ENCODE data around the gene NCAM2.
"Not testable (repeated sequence)": the region's sequence is repeated elsewhere in the genome, so short reads cannot be mapped to it uniquely, and the experiment has no call there.

The NCAM2 gene

DNA sequence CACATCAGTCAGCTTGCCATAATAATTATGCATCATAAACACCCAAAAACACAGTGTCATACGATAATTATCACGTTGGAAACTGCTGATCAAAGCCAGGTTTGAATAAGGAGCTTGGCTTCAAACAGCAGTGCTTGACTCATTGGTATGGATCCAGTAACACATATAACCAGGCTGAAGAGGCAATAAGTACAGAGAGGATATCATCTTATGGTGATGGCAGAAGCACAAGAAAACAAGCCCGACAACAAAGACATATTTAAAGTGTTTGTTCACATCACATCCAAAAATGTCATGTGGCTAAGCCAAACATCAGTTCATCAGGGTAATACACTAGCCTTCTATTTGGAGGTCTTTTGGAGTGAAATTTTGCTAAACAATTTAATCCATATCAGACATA is 389.7 kb downstream of the NCAM2 start:
- Histone ChIP-seq H3K9ac (ENCODE audit: low read length in 5 of 5) (no peak overlapping the region), H3K4me3 (ENCODE audit: low read depth in 1 of 5, low read length in 5 of 5) (no peak overlapping the region), H3K27me3 (ENCODE audit: control insufficient read depth in 5 of 5, insufficient read depth in 4 of 5, low read length in 5 of 5) (no peaks in the 10 kb centered on the region), H3K36me3 (ENCODE audit: control insufficient read depth in 5 of 5, insufficient read depth in 5 of 5, low read length in 5 of 5) (no peaks in the 10 kb centered on the region), H3K27ac (ENCODE audit: low read depth, low read length) (no peak overlapping the region), H3K9me3 (ENCODE audit: control insufficient read depth in 5 of 5, low read length in 5 of 5) (peaks cover 0 to 6% (median 0%) of the 10 kb centered on the region in 5 donors), H3K4me1 (ENCODE audit: control insufficient read depth in 5 of 5, insufficient read depth in 5 of 5, low read length in 5 of 5) (no peaks in the 10 kb centered on the region)

DNA sequence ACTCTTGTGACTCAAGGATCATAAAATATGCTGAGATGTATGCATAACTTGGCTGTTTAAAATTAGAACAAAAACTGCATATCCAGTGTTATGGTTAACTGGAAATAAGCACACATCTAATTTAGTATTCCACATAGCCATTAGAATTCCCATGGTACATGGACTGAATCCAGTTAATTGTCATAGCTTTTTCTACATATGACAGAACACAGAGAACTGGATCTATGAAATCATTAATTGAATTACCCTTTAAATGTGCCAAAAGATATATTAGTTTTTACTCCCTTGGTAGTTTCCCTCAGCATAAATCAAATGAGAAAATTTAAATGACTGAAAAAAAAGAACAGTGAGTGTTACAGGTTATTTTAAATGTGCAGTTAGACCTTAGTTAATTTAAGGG is 395.9 kb downstream of the NCAM2 start:
- no peaks in the 10 kb centered on the region for H3K4me1 ChIP-seq (ENCODE audit: control insufficient read depth in 5 of 5, insufficient read depth in 5 of 5, low read length in 5 of 5)

DNA sequence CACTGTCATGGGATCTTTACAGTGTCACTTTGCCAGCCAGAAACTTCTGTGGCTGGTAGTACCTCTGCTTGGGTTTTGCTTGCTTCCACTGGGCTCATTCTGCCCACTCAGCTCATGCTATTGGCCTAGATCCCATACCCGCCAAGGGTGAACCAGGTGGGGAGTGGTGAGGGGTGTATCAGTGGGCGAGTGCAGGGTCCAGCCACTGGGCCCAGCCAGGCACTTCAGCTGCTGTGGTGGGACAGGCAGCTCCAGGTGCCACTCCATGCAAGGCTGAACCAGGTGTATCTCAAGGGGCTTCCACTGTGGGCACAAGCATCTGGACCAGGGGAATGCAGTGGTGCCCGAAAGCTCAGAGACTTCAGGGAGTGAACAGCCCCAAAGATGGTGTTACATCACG is 398.2 kb downstream of the NCAM2 start:
- Histone ChIP-seq H3K27me3 (ENCODE audit: control insufficient read depth in 5 of 5, insufficient read depth in 4 of 5, low read length in 5 of 5) (no peaks in the 10 kb centered on the region), H3K36me3 (ENCODE audit: control insufficient read depth in 5 of 5, insufficient read depth in 5 of 5, low read length in 5 of 5) (no peaks in the 10 kb centered on the region), H3K4me3 (ENCODE audit: low read depth in 1 of 5, low read length in 5 of 5) (peak overlapping the region in 1 of 5 donors; percentile 9), H3K9me3 (ENCODE audit: control insufficient read depth in 5 of 5, low read length in 5 of 5) (peaks cover 0 to 23% (median 14%) of the 10 kb centered on the region in 5 donors), H3K9ac (ENCODE audit: low read length in 5 of 5) (no peak overlapping the region), H3K4me1 (ENCODE audit: control insufficient read depth in 5 of 5, insufficient read depth in 5 of 5, low read length in 5 of 5) (no peaks in the 10 kb centered on the region), H3K27ac (ENCODE audit: low read depth, low read length) (no peak overlapping the region)

More for the DNA sequence above, 395.9 kb downstream of the NCAM2 start:
- H3K9me3 ChIP-seq (ENCODE audit: control insufficient read depth in 5 of 5, low read length in 5 of 5) = peaks cover 0 to 23% (median 14%) of the 10 kb centered on the region in 5 donors
- H3K27ac ChIP-seq (ENCODE audit: low read depth, low read length) = no peak overlapping the region
- H3K36me3 ChIP-seq (ENCODE audit: control insufficient read depth in 5 of 5, insufficient read depth in 5 of 5, low read length in 5 of 5) = no peaks in the 10 kb centered on the region
- H3K4me3 ChIP-seq (ENCODE audit: low read depth in 1 of 5, low read length in 5 of 5) = no peak overlapping the region
- no peak overlapping the region for H3K9ac ChIP-seq (ENCODE audit: low read length in 5 of 5)
- no peaks in the 10 kb centered on the region for H3K27me3 ChIP-seq (ENCODE audit: control insufficient read depth in 5 of 5, insufficient read depth in 4 of 5, low read length in 5 of 5)

DNA sequence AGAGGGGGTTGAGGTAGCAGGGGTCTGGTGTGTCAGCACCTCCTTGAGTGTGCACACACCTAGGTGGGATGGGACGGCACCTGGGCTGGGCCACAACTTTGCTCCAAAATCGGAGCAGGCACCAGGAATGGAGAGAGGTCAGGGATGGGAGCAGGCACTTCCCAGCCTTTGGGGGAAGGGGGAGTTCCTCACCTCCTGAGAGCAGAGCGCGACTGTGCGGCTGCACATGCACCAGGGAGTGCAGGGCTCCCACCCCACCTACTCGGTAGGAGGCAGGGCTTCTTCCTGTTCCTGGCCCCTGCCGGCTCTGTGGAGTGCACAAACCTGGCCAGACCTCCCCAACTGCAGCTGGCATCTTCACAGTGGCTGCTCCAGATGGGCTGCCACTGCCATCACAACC is 399.3 kb downstream of the NCAM2 start:
- H3K36me3 ChIP-seq (ENCODE audit: control insufficient read depth in 5 of 5, insufficient read depth in 5 of 5, low read length in 5 of 5) = no peaks in the 10 kb centered on the region
- H3K27ac ChIP-seq (ENCODE audit: low read depth, low read length) = no peak overlapping the region
- no peaks in the 10 kb centered on the region for H3K4me1 ChIP-seq (ENCODE audit: control insufficient read depth in 5 of 5, insufficient read depth in 5 of 5, low read length in 5 of 5)
- H3K4me3 ChIP-seq (ENCODE audit: low read depth in 1 of 5, low read length in 5 of 5) = peak overlapping the region in 1 of 5 donors; percentile 2
- peaks cover 0 to 20% (median 17%) of the 10 kb centered on the region in 5 donors for H3K9me3 ChIP-seq (ENCODE audit: control insufficient read depth in 5 of 5, low read length in 5 of 5)
- no peak overlapping the region for H3K9ac ChIP-seq (ENCODE audit: low read length in 5 of 5)
- no peaks in the 10 kb centered on the region for H3K27me3 ChIP-seq (ENCODE audit: control insufficient read depth in 5 of 5, insufficient read depth in 4 of 5, low read length in 5 of 5)

DNA sequence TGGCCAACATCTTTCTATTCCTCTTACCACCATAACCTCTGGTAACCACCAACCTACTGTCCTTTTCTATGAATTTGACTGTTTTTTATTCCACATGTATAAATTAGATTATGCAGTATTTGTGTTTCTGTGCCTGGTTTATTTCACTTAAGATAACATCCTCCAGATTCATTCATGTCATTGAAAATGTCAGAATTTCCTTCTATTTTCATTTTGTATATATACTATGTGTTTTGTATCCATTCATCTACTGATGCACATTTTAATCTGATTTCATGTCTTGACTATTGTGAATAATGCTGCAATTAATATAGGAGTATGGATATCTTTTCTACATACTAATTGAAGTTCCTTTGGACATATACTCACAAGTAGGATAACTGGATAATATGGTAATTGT is 403.2 kb downstream of the NCAM2 start:
- Histone ChIP-seq H3K4me3 (ENCODE audit: low read depth in 1 of 5, low read length in 5 of 5) (no peak overlapping the region), H3K9me3 (ENCODE audit: control insufficient read depth in 5 of 5, low read length in 5 of 5) (peaks cover 0 to 18% (median 13%) of the 10 kb centered on the region in 5 donors), H3K27me3 (ENCODE audit: control insufficient read depth in 5 of 5, insufficient read depth in 4 of 5, low read length in 5 of 5) (no peaks in the 10 kb centered on the region), H3K27ac (ENCODE audit: low read depth, low read length) (no peak overlapping the region), H3K4me1 (ENCODE audit: control insufficient read depth in 5 of 5, insufficient read depth in 5 of 5, low read length in 5 of 5) (no peaks in the 10 kb centered on the region), H3K36me3 (ENCODE audit: control insufficient read depth in 5 of 5, insufficient read depth in 5 of 5, low read length in 5 of 5) (no peaks in the 10 kb centered on the region), H3K9ac (ENCODE audit: low read length in 5 of 5) (no peak overlapping the region)

DNA sequence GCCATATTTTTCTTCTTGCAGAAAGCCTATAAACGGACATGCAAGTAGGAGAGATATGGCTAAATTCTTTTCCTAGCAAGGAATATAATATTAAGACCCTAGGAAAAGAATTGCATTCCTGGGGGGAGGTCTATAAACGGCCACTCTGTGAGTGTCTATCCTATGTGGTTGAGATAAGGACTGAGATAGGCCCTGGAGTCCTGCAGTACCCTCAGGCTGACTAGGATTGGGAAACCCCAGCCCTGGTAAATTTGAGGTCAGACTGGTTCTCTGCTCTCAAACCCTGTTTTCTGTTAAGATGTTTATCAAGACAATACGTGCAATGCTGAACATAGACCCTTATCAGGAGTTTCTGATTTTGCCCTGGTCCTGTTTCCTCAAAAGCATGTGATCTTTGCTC is 404.0 kb downstream of the NCAM2 start:
- peaks cover 0 to 11% (median 7%) of the 10 kb centered on the region in 5 donors for H3K9me3 ChIP-seq (ENCODE audit: control insufficient read depth in 5 of 5, low read length in 5 of 5)
- H3K27me3 ChIP-seq (ENCODE audit: control insufficient read depth in 5 of 5, insufficient read depth in 4 of 5, low read length in 5 of 5); H3K4me1 ChIP-seq (ENCODE audit: control insufficient read depth in 5 of 5, insufficient read depth in 5 of 5, low read length in 5 of 5); H3K9ac ChIP-seq (ENCODE audit: low read length in 5 of 5); H3K4me3 ChIP-seq (ENCODE audit: low read depth in 1 of 5, low read length in 5 of 5); H3K36me3 ChIP-seq (ENCODE audit: control insufficient read depth in 5 of 5, insufficient read depth in 5 of 5, low read length in 5 of 5); H3K27ac ChIP-seq (ENCODE audit: low read depth, low read length): not testable (repeated sequence)

DNA sequence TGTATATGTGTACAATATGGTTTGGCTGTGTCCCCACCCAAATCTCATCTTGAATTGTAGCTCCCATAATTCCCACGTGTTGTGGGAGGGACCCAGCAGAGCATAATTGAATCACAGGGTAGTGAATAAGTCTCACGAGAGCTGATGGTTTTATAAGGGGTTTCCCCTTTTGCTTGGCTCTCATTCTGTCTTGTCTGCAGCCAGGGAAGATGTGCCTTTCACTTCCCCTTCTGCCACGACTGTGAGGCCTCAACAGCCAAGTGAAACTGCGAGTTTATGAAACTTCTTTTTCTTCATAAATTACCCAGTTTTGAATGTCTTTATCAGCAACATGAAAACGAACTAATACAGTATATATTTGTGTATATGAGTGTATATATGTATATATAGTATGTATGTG is 406.1 kb downstream of the NCAM2 start:
- not testable (repeated sequence) for H3K4me1 ChIP-seq (ENCODE audit: control insufficient read depth in 5 of 5, insufficient read depth in 5 of 5, low read length in 5 of 5); H3K9ac ChIP-seq (ENCODE audit: low read length in 5 of 5); H3K27ac ChIP-seq (ENCODE audit: low read depth, low read length); H3K4me3 ChIP-seq (ENCODE audit: low read depth in 1 of 5, low read length in 5 of 5); H3K9me3 ChIP-seq (ENCODE audit: control insufficient read depth in 5 of 5, low read length in 5 of 5); H3K36me3 ChIP-seq (ENCODE audit: control insufficient read depth in 5 of 5, insufficient read depth in 5 of 5, low read length in 5 of 5); H3K27me3 ChIP-seq (ENCODE audit: control insufficient read depth in 5 of 5, insufficient read depth in 4 of 5, low read length in 5 of 5)

DNA sequence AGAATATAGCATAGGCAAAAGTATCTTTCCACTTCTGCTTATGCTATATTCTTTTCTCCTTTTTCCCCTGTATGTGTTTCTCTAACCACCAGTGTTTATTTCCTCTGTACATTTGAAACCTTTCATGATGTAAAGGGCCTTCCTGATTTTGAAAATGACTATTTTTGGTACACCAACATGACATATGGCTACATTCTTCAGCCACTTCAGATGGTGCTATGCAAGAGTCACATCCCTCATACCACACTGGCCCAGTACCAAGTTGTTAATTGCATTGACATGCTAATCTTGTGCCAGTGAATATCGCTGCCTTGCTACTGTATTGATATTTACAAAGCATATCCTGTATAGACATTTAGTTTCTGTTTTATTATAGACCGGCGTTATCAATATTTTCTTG is 408.7 kb downstream of the NCAM2 start:
- H3K9ac ChIP-seq (ENCODE audit: low read length in 5 of 5) = no peak overlapping the region
- peaks cover 0 to 6% (median 3%) of the 10 kb centered on the region in 5 donors for H3K9me3 ChIP-seq (ENCODE audit: control insufficient read depth in 5 of 5, low read length in 5 of 5)
- H3K4me1 ChIP-seq (ENCODE audit: control insufficient read depth in 5 of 5, insufficient read depth in 5 of 5, low read length in 5 of 5) = no peaks in the 10 kb centered on the region
- H3K27me3 ChIP-seq (ENCODE audit: control insufficient read depth in 5 of 5, insufficient read depth in 4 of 5, low read length in 5 of 5) = no peaks in the 10 kb centered on the region
- no peak overlapping the region for H3K27ac ChIP-seq (ENCODE audit: low read depth, low read length)
- H3K36me3 ChIP-seq (ENCODE audit: control insufficient read depth in 5 of 5, insufficient read depth in 5 of 5, low read length in 5 of 5) = no peaks in the 10 kb centered on the region
- no peak overlapping the region for H3K4me3 ChIP-seq (ENCODE audit: low read depth in 1 of 5, low read length in 5 of 5)

DNA sequence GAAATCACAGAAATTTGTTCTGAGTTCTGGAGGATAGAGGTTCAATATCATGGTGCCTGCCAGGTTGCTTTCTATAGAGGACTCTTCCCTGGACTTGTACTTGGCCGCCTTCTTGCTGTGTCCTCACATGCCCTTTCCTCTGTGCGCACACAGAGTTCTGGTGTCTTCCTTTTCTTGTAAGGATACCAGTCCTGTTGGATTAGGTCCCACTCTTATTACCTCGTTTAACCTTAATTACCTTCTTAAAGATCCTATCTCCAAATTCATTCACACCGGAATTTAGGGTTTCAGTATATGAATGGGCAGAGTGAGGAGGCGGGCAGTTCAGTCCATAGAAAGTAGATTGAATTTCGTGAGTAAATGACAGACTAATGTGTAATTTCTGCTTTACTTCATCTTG is 413.9 kb downstream of the NCAM2 start:
- Histone ChIP-seq H3K27me3 (ENCODE audit: control insufficient read depth in 5 of 5, insufficient read depth in 4 of 5, low read length in 5 of 5) (no peaks in the 10 kb centered on the region), H3K27ac (ENCODE audit: low read depth, low read length) (no peak overlapping the region), H3K4me3 (ENCODE audit: low read depth in 1 of 5, low read length in 5 of 5) (no peak overlapping the region), H3K9me3 (ENCODE audit: control insufficient read depth in 5 of 5, low read length in 5 of 5) (no peaks in the 10 kb centered on the region), H3K9ac (ENCODE audit: low read length in 5 of 5) (no peak overlapping the region), H3K4me1 (ENCODE audit: control insufficient read depth in 5 of 5, insufficient read depth in 5 of 5, low read length in 5 of 5) (no peaks in the 10 kb centered on the region), H3K36me3 (ENCODE audit: control insufficient read depth in 5 of 5, insufficient read depth in 5 of 5, low read length in 5 of 5) (no peaks in the 10 kb centered on the region)

DNA sequence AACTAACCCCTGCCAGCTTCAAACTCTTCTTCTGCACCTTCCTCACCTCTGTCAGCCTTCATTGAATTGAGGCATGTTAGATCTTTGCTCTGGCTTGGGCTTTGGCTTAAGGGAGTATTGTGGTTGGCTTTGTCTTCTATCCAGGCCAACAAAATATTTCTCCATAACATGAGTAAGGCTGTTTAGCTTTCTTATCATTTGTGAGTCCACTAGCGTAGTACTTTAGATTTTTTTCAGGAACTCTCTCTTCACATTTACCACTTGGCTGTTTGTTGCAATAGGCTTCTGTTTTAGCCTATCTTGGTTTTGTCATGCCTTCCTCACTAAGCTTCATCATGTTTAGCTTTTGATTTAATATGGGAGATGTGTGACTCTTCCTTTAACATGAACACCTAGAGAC is 417.5 kb downstream of the NCAM2 start:
- no peaks in the 10 kb centered on the region for H3K9me3 ChIP-seq (ENCODE audit: control insufficient read depth in 5 of 5, low read length in 5 of 5)
- H3K9ac ChIP-seq (ENCODE audit: low read length in 5 of 5) = no peak overlapping the region
- H3K4me1 ChIP-seq (ENCODE audit: control insufficient read depth in 5 of 5, insufficient read depth in 5 of 5, low read length in 5 of 5) = no peaks in the 10 kb centered on the region

DNA sequence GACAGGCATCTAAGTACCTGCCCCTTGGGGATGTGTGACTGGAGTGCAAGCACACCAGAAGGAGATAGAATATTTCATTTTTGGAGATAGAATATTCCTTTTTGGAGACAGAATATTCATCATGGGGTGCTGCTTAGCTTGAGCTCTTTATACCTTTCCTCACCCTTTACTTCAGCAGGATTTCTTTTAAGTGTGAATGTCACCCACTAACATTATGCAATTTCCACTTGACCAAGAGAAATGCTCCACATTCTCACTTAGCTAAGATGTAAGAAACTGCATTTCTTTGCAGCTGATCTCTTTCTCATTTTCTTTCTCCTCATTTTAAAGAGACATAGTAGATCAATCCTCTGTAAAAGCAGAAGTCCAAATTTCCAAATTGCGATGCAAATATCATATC is 436.7 kb downstream of the NCAM2 start:
- H3K27me3 ChIP-seq (ENCODE audit: control insufficient read depth in 5 of 5, insufficient read depth in 4 of 5, low read length in 5 of 5) = no peaks in the 10 kb centered on the region
- H3K27ac ChIP-seq (ENCODE audit: low read depth, low read length) = no peak overlapping the region
- no peaks in the 10 kb centered on the region for H3K36me3 ChIP-seq (ENCODE audit: control insufficient read depth in 5 of 5, insufficient read depth in 5 of 5, low read length in 5 of 5)
- H3K9me3 ChIP-seq (ENCODE audit: control insufficient read depth in 5 of 5, low read length in 5 of 5) = no peaks in the 10 kb centered on the region
- no peak overlapping the region for H3K9ac ChIP-seq (ENCODE audit: low read length in 5 of 5)
- no peaks in the 10 kb centered on the region for H3K4me1 ChIP-seq (ENCODE audit: control insufficient read depth in 5 of 5, insufficient read depth in 5 of 5, low read length in 5 of 5)
- H3K4me3 ChIP-seq (ENCODE audit: low read depth in 1 of 5, low read length in 5 of 5) = no peak overlapping the region

More for the DNA sequence above, 417.5 kb downstream of the NCAM2 start:
- Histone ChIP-seq H3K4me3 (ENCODE audit: low read depth in 1 of 5, low read length in 5 of 5) (no peak overlapping the region), H3K36me3 (ENCODE audit: control insufficient read depth in 5 of 5, insufficient read depth in 5 of 5, low read length in 5 of 5) (no peaks in the 10 kb centered on the region), H3K27me3 (ENCODE audit: control insufficient read depth in 5 of 5, insufficient read depth in 4 of 5, low read length in 5 of 5) (no peaks in the 10 kb centered on the region), H3K27ac (ENCODE audit: low read depth, low read length) (no peak overlapping the region)
